OCI-LY3 (cell line): ENCODE measurements around the gene SMAGP.

Experiments
- EZH2phosphoT487 ChIP-seq: fragments of 200-600 bp; shearing (Covaris generic); IDR thresholded peaks from 2 replicates; pipeline ENCODE4 v1.6.1; 2018; ENCODE audit warnings: antibody characterized with exemption, mixed run types, low read depth
- TF ChIP-seq, protein P1 (sequence below): fragments of 200-600, 300-600 bp; sonication (generic); IDR thresholded peaks from 2 replicates; pipeline ENCODE4 v1.5.1; 2014; ENCODE audit warnings: antibody characterized with exemption, low read length, low read depth

DNA sequence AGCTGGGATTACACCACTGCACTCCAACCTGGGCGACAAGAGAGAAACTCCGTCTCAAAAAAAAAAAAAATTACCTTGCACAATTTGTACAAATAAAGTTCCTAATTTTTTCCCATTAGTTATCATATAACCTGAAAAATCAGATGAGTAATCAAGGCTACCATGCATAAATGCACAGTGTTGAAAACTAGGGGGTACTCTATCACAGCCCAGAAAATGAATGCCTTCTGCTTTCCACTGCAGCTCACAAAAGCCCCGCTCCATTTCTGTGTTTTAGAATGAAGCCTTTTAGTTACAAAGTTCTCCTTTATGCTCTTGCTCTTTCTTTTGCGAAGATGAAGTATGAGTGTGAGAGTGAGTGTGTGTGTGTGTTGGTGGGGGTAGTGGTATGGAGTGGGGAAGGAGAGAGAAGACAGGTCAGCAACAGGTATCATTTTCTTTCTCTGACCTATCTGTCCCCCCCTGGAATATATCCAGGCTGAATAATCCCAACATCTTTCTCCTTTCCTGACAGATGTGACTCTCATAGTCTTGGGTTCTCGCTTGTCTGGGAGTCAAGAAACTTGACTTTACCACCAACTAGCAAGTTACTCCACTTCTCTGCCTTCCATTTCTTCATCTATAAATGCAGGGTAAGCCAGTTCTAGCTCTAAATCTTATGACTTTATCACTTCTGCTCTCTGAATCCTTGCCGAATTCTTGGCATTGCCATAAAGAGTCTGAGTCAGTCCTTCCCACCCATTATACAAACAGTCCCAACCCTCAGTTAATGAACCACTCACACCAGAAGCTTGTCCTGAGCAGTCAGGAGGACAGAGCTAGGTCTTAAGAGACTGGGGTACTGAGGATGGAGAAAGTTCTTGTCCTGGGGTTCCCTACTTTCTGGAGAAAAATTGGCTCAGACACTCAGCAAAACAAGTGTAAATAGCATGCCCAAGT, 37.7 kb upstream of the SMAGP start:
- no peak for TF ChIP-seq EZH2phosphoT487
- TF ChIP-seq, protein P1, sequence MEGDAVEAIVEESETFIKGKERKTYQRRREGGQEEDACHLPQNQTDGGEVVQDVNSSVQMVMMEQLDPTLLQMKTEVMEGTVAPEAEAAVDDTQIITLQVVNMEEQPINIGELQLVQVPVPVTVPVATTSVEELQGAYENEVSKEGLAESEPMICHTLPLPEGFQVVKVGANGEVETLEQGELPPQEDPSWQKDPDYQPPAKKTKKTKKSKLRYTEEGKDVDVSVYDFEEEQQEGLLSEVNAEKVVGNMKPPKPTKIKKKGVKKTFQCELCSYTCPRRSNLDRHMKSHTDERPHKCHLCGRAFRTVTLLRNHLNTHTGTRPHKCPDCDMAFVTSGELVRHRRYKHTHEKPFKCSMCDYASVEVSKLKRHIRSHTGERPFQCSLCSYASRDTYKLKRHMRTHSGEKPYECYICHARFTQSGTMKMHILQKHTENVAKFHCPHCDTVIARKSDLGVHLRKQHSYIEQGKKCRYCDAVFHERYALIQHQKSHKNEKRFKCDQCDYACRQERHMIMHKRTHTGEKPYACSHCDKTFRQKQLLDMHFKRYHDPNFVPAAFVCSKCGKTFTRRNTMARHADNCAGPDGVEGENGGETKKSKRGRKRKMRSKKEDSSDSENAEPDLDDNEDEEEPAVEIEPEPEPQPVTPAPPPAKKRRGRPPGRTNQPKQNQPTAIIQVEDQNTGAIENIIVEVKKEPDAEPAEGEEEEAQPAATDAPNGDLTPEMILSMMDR: no peak
